Measurements from ENCODE around the gene BCL7B. TPM values are rescaled to one million over a fixed set of nuclear protein-coding genes. Genes with fewer than 3 reads are reported as not detected.

Gene BCL7B
- total RNA-seq, 1 experiment from 2014 or later, result 50.4 TPM

- POLR2A ChIA-PET, result no interaction called here
- Histone ChIP-seq H4K20me1 (ENCODE audit: insufficient read depth) (peaks cover 9% of the 10 kb centered on the region), H3K27me3 (ENCODE audit: insufficient read depth, low read length) (no peaks in the 10 kb centered on the region), H3K9ac (ENCODE audit: low read length) (no peak overlapping the region), H3K36me3 (ENCODE audit: control insufficient read depth in 1 of 2, insufficient read depth in 2 of 2, low read length in 2 of 2) (peaks cover 48 to 67% of the 10 kb centered on the region in 2 experiments), H3K4me1 (ENCODE audit: control insufficient read depth in 1 of 2, insufficient read depth in 2 of 2, low read length in 2 of 2) (no peaks in the 10 kb centered on the region), H3K27ac (ENCODE audit: low read depth, low read length) (no peak overlapping the region), H2AFZ (ENCODE audit: low read depth, low read length, poor library complexity, severe bottlenecking) (no peak overlapping the region), H3K79me2 (ENCODE audit: insufficient read depth, low read length) (peaks cover 94% of the 10 kb centered on the region), H3K9me2 (ENCODE audit: insufficient read depth) (no peaks in the 10 kb centered on the region), H3K4me3 (replicated peaks in 1 of 2; ENCODE audit: low read depth in 1 of 2, low read length in 2 of 2) (no peak overlapping the region), H3K4me2 (ENCODE audit: low read length) (no peak overlapping the region), H3K9me3 (ENCODE audit: control insufficient read depth in 1 of 2, insufficient read depth in 1 of 2, low read depth in 1 of 2, low read length in 2 of 2) (no peaks in the 10 kb centered on the region)
- CTCF ChIA-PET, result no interaction called here
- intact Hi-C loops (cut with micrococcal nuclease), result no loop called here
- TF ChIP-seq RAD21 (IDR thresholded peaks at IDR 0.05; ENCODE audit: low read depth) (no peak), CEBPB (IDR thresholded peaks at IDR 0.05; ENCODE audit: low read depth) (no peak), CTCF (IDR thresholded peaks at IDR 0.05 in 2 of 3, conservative IDR thresholded peaks at IDR 0.05 in 1 of 3; ENCODE audit: borderline replicate concordance in 1 of 3, insufficient read depth in 1 of 3, low read depth in 2 of 3, low read length in 2 of 3) (no peak), SP1 (IDR thresholded peaks at IDR 0.05; ENCODE audit: low read depth) (no peak), ATF3 (IDR thresholded peaks at IDR 0.05) (no peak), REST (IDR thresholded peaks at IDR 0.05; ENCODE audit: low read depth) (no peak), TCF7L2 (IDR thresholded peaks at IDR 0.05; ENCODE audit: borderline replicate concordance, extremely low read depth, insufficient read depth, insufficient read length) (no peak)
- RAD21 ChIA-PET (ENCODE audit: low non-redundant PET in 1 of 2, low total read pairs in 2 of 2, uncharacterized antibody in 2 of 2, unreplicated experiment in 2 of 2), result no interaction called here
- BruUV-seq (replicated peaks), result no TSS peak
- ATAC-seq (no peak), DNase-seq (ENCODE audit: low read depth, low spot score) (no peak)
Measured at GRCh38 chr7:73489976-73490375, 67.5 kb downstream of the BCL7B start.
